ENCODE results near the gene CHRDL2. TPM values are rescaled to one million over a fixed set of nuclear protein-coding genes. Genes with fewer than 3 reads are reported as not detected.

The CHRDL2 gene
- total and polyA plus RNA-seq, 2 of the 4 experiments (the other 2 are of a cell fraction) = 0.80 TPM; not detected in 1

DNA sequence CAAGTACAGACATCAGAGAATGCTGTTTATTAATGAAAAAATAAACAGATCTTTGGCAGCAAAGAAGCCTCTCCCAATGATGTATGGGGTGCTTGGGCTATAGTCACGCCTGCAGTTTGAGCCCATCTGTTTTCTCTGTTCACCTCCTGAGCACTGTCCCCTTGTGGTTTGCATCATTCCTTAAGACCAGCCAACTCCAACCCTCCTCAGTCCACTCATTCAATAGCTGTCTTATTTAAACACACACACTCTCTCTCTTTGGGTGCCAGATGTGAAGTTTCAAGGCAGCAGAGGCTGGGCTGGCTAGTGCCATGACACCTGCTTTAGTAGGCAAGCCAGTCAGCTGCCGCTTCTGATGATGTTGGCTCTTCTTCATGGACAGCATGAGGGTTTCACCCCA lies 80.7 kb downstream of the CHRDL2 start (continued):
- TF ChIP-seq, protein P1, sequence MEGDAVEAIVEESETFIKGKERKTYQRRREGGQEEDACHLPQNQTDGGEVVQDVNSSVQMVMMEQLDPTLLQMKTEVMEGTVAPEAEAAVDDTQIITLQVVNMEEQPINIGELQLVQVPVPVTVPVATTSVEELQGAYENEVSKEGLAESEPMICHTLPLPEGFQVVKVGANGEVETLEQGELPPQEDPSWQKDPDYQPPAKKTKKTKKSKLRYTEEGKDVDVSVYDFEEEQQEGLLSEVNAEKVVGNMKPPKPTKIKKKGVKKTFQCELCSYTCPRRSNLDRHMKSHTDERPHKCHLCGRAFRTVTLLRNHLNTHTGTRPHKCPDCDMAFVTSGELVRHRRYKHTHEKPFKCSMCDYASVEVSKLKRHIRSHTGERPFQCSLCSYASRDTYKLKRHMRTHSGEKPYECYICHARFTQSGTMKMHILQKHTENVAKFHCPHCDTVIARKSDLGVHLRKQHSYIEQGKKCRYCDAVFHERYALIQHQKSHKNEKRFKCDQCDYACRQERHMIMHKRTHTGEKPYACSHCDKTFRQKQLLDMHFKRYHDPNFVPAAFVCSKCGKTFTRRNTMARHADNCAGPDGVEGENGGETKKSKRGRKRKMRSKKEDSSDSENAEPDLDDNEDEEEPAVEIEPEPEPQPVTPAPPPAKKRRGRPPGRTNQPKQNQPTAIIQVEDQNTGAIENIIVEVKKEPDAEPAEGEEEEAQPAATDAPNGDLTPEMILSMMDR (conservative IDR thresholded peaks at IDR 0.05; ENCODE audit: low read depth, low read length) = 0 out of 2 replicates have a peak, but pooled peaks have one; percentile 5
- TF ChIP-seq POLR2A (IDR thresholded peaks at IDR 0.05; ENCODE audit: low read depth, low read length) = no peak

DNA sequence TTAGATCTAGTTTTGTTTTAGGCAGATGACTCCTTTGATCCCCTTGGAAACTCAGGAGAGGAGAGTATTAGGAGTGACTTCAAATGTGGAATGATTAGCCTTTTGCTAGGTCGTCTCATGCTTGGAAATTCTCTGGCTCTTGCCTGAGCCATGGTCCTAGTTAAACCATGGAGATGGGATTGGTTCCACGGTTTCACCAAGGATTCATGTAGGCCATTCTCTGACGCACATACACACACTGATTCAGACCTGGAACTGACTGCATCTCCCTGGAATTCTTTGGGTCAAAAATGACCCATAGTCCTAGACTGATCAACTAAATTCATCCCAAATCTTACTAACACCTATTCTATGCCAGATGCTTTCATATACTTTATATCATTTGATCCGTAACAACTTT lies 82.3 kb downstream of the CHRDL2 start:
- H4K91ac ChIP-seq (ENCODE audit: insufficient read depth, low read depth, low read length) = peak overlapping the region; percentile 82
- dilution Hi-C loops (cut with HindIII; ENCODE audit: low sequenced_read_pairs, unreplicated experiment) (no loop called here), in situ Hi-C loops (cut with MboI; ENCODE audit: low sequenced_read_pairs) (no loop called here), intact Hi-C loops (cut with micrococcal nuclease) (no loop called here)
- peak overlapping the region; percentile 83; the same call in 1 of the 2 replicates for H3K23ac ChIP-seq (ENCODE audit: low read depth, low read length)
- H2BK20ac ChIP-seq (ENCODE audit: low read depth, low read length) = peak overlapping the region; percentile 96
- ChIA-PET POLR2A (ENCODE audit: unreplicated experiment) (no interaction called here), CTCF (interaction anchor here (1.0 kb wide), 1 partner anchor 15 kb away, joined by 3 read pairs; no protein-coding TSS in a partner anchor)
- H3K27me3 ChIP-seq (ENCODE audit: control insufficient read depth, insufficient read depth, low read length) = no peaks in the 10 kb centered on the region
- 20% methylated on average over 1 of the region's 4 CpGs; no CpG with 5 or more reads in 1 of the 2 experiments for WGBS, 2 experiments (ENCODE audit: extremely low coverage in 2 of 2, insufficient read length in 1 of 2)
- H3K4me3 ChIP-seq (ENCODE audit: insufficient read depth, low read depth, low read length) = no peak overlapping the region
- DNase-seq (peak; percentile 97), ATAC-seq (ENCODE audit: low read depth) (peak; percentile 38)
- H2AK5ac ChIP-seq (ENCODE audit: low read depth, low read length) = peak overlapping the region; percentile 54
- H4K5ac ChIP-seq (ENCODE audit: low read depth, low read length) = peak overlapping the region; percentile 94; the same call in 1 of the 2 replicates
- H4K20me1 ChIP-seq (ENCODE audit: insufficient read depth, low read length) = peaks cover 4% of the 10 kb centered on the region; the same call in 1 of the 2 replicates
- H3K79me1 ChIP-seq (ENCODE audit: low read depth in 1 of 2, low read length in 2 of 2) = peaks cover 3 to 27% of the 10 kb centered on the region in 2 experiments; a peak in 2 of 4 replicates
- no peak overlapping the region for H2AFZ ChIP-seq (replicated peaks; ENCODE audit: low read length, poor library complexity)
- no peaks in the 10 kb centered on the region for H3K9me3 ChIP-seq (ENCODE audit: control insufficient read depth, insufficient read depth, low read length)
- peak overlapping the region; percentile 45; the same call in 1 of the 2 replicates for H3K56ac ChIP-seq (ENCODE audit: extremely low read depth, insufficient read depth, low read length)
- no TSS peak for BruUV-seq (replicated peaks)
- peaks cover 22% of the 10 kb centered on the region for H3K9me1 ChIP-seq (ENCODE audit: insufficient read depth, low read length)
- peaks cover 33% of the 10 kb centered on the region for H3K4me1 ChIP-seq (ENCODE audit: control insufficient read depth, insufficient read depth, low read length)
- no peaks in the 10 kb centered on the region for H3K36me3 ChIP-seq (ENCODE audit: control insufficient read depth, insufficient read depth, low read length)
- peak overlapping the region; percentile 98 for H2BK5ac ChIP-seq (ENCODE audit: low read depth, low read length, poor library complexity, severe bottlenecking)
- H3K14ac ChIP-seq (replicated peaks; ENCODE audit: low read depth, low read length) = peak overlapping the region; percentile 90
- peak overlapping the region; percentile 91 for H3K4ac ChIP-seq (ENCODE audit: low read depth, low read length)
- H2BK15ac ChIP-seq (ENCODE audit: low read depth, low read length) = peak overlapping the region; percentile 80; the same call in 2 of the 3 replicates
- peak overlapping the region; percentile 94 for H2BK120ac ChIP-seq (ENCODE audit: low read depth, low read length)
- peak overlapping the region; percentile 50; the same call in 1 of the 2 replicates for H3K4me2 ChIP-seq (ENCODE audit: low read depth, low read length)
- no peak overlapping the region for H2AK9ac ChIP-seq (replicated peaks; ENCODE audit: low read depth, low read length, poor library complexity)
- peak overlapping the region; percentile 95 for H3K18ac ChIP-seq (ENCODE audit: low read depth, low read length)
- H4K8ac ChIP-seq (ENCODE audit: low read depth in 2 of 2, low read length in 2 of 2) = peak overlapping the region; percentile 45 to 87; a peak in 3 of 4 replicates
- H3K9ac ChIP-seq (ENCODE audit: low read depth, low read length) = no peak overlapping the region
- H3K27ac ChIP-seq (ENCODE audit: insufficient read depth, low read length) = no peak overlapping the region
- TF ChIP-seq BHLHE40 (IDR thresholded peaks at IDR 0.05; ENCODE audit: low read depth, low read length) = no peak
- TF ChIP-seq RAD21 (IDR thresholded peaks at IDR 0.05; ENCODE audit: low read length) = peak; percentile 11; the same call in 1 of the 2 replicates
- TF ChIP-seq POLR2A (IDR thresholded peaks at IDR 0.05; ENCODE audit: low read depth, low read length) = peak; percentile 47
- TF ChIP-seq NFE2L2 (IDR thresholded peaks at IDR 0.05; ENCODE audit: low read depth, low read length) = no peak
- TF ChIP-seq, protein P2, sequence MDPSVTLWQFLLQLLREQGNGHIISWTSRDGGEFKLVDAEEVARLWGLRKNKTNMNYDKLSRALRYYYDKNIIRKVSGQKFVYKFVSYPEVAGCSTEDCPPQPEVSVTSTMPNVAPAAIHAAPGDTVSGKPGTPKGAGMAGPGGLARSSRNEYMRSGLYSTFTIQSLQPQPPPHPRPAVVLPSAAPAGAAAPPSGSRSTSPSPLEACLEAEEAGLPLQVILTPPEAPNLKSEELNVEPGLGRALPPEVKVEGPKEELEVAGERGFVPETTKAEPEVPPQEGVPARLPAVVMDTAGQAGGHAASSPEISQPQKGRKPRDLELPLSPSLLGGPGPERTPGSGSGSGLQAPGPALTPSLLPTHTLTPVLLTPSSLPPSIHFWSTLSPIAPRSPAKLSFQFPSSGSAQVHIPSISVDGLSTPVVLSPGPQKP (IDR thresholded peaks at IDR 0.05; ENCODE audit: borderline replicate concordance, low read depth, low read length) = no peak
- TF ChIP-seq MAFK (IDR thresholded peaks at IDR 0.05; ENCODE audit: low read depth, low read length) = no peak
- TF ChIP-seq SMC3 (IDR thresholded peaks at IDR 0.05; ENCODE audit: low read depth, low read length) = no peak
- TF ChIP-seq, protein P1 (conservative IDR thresholded peaks at IDR 0.05; ENCODE audit: low read depth, low read length) = no peak
- TF ChIP-seq, protein P3, sequence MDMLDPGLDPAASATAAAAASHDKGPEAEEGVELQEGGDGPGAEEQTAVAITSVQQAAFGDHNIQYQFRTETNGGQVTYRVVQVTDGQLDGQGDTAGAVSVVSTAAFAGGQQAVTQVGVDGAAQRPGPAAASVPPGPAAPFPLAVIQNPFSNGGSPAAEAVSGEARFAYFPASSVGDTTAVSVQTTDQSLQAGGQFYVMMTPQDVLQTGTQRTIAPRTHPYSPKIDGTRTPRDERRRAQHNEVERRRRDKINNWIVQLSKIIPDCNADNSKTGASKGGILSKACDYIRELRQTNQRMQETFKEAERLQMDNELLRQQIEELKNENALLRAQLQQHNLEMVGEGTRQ (IDR thresholded peaks at IDR 0.05; ENCODE audit: low read depth, low read length) = no peak
